Ovary (tissue), 9 donors: ENCODE measurements around the gene DHX57. TPM values are rescaled to one million over a fixed set of nuclear protein-coding genes. Genes with fewer than 3 reads are reported as not detected.

ENCODE experiments used
- DNase-seq, 5 donors: peaks; one replicate each; pipeline ENCODE4 v3.0.0-alpha.2; 2019 to 2020
- H3K27ac ChIP-seq, 2 donors: fragments of 200-600 bp; one replicate each; pipeline versions ENCODE4 v1.5.1 to v1.8.0; 2019 to 2022
- H3K27me3 ChIP-seq: fragments of 200-600 bp; one replicate; pipeline ENCODE4 v1.8.0; 2022
- H3K36me3 ChIP-seq: fragments of 200-600 bp; sonication (generic); one replicate; pipeline ENCODE4 v1.5.1; 2019
- H3K4me1 ChIP-seq: one replicate; pipeline ENCODE4 v1.8.1; 2013; ENCODE audit warnings: mild to moderate bottlenecking, moderate library complexity; ENCODE audit not compliant: insufficient read depth
- H3K4me3 ChIP-seq: fragments of 200-600 bp; sonication (generic); one replicate; pipeline ENCODE4 v1.5.1; 2017
- H3K9me3 ChIP-seq, 2 donors: fragments of 200-600 bp in 1 of 2; sonication (generic) in 1 of 2; one replicate each; pipeline versions ENCODE4 v1.5.1 to v1.8.1; 2013 to 2019; ENCODE audit warnings: mild to moderate bottlenecking in 1 of 2, moderate library complexity in 1 of 2
- CTCF ChIP-seq, 3 donors: fragments of 450-650 bp in 2 of 3; fragments of 200-600 bp in 1 of 3; IDR thresholded peaks; one replicate each; pipeline versions ENCODE4 v1.5.1 to v1.8.0; 2016 to 2022; ENCODE audit warnings: antibody characterized with exemption in 3 of 3, mild to moderate bottlenecking in 1 of 3
- EP300 ChIP-seq: sonication (generic); formaldehyde crosslinking; IDR thresholded peaks from one replicate; pipeline ENCODE4 v1.6.1; 2017; ENCODE audit warnings: antibody characterized with exemption
- POLR2A ChIP-seq: fragments of 450-650 bp; IDR thresholded peaks from one replicate; pipeline ENCODE4 v1.6.1; 2017; ENCODE audit warnings: antibody characterized with exemption, mild to moderate bottlenecking, moderate library complexity
- WGBS, 3 donors: extraction: QIAGEN DNeasy Blood & Tissue Kit in 1 of 3; methylation state at CpG; one replicate each; pipeline versions ENCODE4 v1.1.5 to v1.1.7; 2013 to 2017; 5-methylcytosine and 5-hydroxymethylcytosine counted together
- intact Hi-C, 4 donors: fragments of 100-400 bp; cut with DNase I; formaldehyde crosslinking; loops; one replicate each; pipeline versions ENCODE4 v1.11.0 to v1.15.1; 2022 to 2023
- polyA plus RNA-seq, 2 donors: library from polyadenylated mRNA; stranded (reverse); fragments of 200-250 nt in 1 of 2; fragments of 350-450 nt in 1 of 2; fragmentation: Illumina TruSeq in 1 of 2; extraction: RNeasy Lipid Tissue Mini Kit (QIAGEN cat#74804) in 1 of 2; gene quantifications; one replicate each; pipeline ENCODE4 v1.2.3, GENCODE V29; 2013 to 2014
- total RNA-seq, 7 donors: library from RNA; depleted of rRNA in 2 of 7; stranded (reverse); fragments of >200 nt in 2 of 7; fragmentation: NEBNext Ultra II Directional in 3 of 7; extraction: Animal tissue kit (Norgen Biotek cat#: 25700) in 3 of 7; gene quantifications; one replicate each; pipeline versions ENCODE4 v1.1.0 to v1.2.4, GENCODE V29; 2016 to 2023
- donor health status: DM: no; HTN: no; CAD: no; lungs with moderate emphysema.
- donor health status: DM: no; HTN: no; CAD: no.
- donor health status: Bipolar disorder and iron deficiency.
- donor health status: DM: yes; HTN: yes; CAD: no.
- donor health status: DM: no; HTN: no; CAD: no.
- donor health status: DM: yes; HTN: yes; CAD: no.

The DHX57 gene
- total and polyA plus RNA-seq, 9 donors, result 8.7 to 24.4 (median 16.5) TPM

- WGBS, 3 donors, result 92 to 98% (median 96%) methylated on average over 3 of the region's 3 CpGs
- no peaks in the 10 kb centered on the region for H3K9me3 ChIP-seq
- intact Hi-C loops, result no loop called here
- no peaks in the 10 kb centered on the region for H3K36me3 ChIP-seq
- H3K27me3 ChIP-seq, result no peaks in the 10 kb centered on the region
- H3K4me3 ChIP-seq, result no peak overlapping the region
- no peak overlapping the region for H3K27ac ChIP-seq
- H3K4me1 ChIP-seq, result no peaks in the 10 kb centered on the region
- TF ChIP-seq EP300, result no peak
- no peak for TF ChIP-seq POLR2A
- TF ChIP-seq CTCF (IDR thresholded peaks at IDR 0.05), result no peak
- DNase-seq, result no peak
These were observed 8.8 kb downstream of the DHX57 start for GRCh38 chr2:38866773-38867443.

DNA sequence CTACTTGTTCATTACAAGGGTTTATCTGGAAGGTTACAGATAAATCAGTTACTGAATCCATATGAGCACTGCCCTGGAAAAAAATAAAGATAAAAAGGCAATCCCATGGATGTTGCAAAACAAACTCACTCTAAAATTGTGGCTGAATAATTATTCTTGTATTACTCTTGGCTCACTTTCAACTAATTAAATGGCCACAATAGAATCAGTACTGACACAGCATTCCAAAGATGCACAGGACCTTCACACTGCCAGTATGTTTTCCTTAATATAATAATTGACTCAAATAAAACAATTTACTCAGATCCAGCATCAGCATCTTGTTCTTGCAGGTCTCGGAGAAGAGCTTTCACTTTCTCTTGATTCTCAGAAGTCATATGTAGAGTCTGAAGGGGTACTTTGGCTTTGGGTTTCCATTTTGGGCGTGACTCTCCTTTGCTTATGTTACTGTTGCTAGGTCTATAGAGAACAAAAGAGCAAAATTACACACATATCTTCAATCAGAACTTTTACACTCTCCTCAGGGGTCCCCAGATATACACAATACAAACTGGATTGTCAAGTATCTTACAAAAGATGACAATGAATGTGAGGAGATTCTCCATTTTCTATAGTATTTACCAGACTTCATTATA is 12.6 kb downstream of the DHX57 start:
- H3K36me3 ChIP-seq, result no peaks in the 10 kb centered on the region

GRCh38 chr2:38862476-38862875 is 13.3 kb downstream of the DHX57 start:
- Histone ChIP-seq H3K4me3 (no peak overlapping the region), H3K27me3 (no peaks in the 10 kb centered on the region), H3K27ac (no peak overlapping the region), H3K4me1 (no peaks in the 10 kb centered on the region), H3K36me3 (no peaks in the 10 kb centered on the region), H3K9me3 (no peaks in the 10 kb centered on the region)
- no peak for DNase-seq
- no peak for TF ChIP-seq POLR2A
- TF ChIP-seq EP300, result no peak
- TF ChIP-seq CTCF (IDR thresholded peaks at IDR 0.05), result no peak
- intact Hi-C loops, result no loop called here

More for the DNA sequence above, 12.6 kb downstream of the DHX57 start:
- Histone ChIP-seq H3K27ac (no peak overlapping the region), H3K4me3 (no peak overlapping the region), H3K9me3 (no peaks in the 10 kb centered on the region), H3K4me1 (no peaks in the 10 kb centered on the region), H3K27me3 (no peaks in the 10 kb centered on the region)
- TF ChIP-seq EP300 (no peak), POLR2A (no peak), CTCF (IDR thresholded peaks at IDR 0.05) (no peak)
- no peak for DNase-seq
- intact Hi-C loops, result no loop called here
- 92 to 97% (median 92%) methylated on average over 2 of the region's 2 CpGs for WGBS, 3 donors

DNA sequence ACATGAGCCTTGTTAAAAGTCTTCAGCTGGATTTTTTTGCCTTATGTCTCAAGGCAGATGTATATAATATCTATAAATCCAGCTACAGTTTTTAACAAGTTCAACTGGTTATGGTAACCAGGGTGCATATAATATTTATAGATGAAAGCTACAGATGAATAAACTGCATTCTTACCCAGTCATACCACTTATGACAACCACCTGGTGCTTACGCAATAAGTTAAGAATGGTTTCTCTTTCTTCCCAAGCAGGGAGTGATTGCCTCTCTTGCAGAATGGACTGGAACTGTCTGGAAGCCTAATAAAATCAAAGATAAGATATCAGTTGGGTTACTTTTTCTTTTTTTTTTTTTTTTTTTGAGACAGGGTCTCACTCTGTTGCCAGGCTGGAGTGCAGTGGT is 19.6 kb downstream of the DHX57 start:
- intact Hi-C loops, result no loop called here

More for the DNA sequence above, 19.6 kb downstream of the DHX57 start:
- WGBS, 3 donors, result 95 to 100% (median 97%) methylated on average over 1 of the region's 1 CpG
- no peak overlapping the region for H3K27ac ChIP-seq
- H3K4me3 ChIP-seq, result no peak overlapping the region
- no peaks in the 10 kb centered on the region for H3K4me1 ChIP-seq
- TF ChIP-seq CTCF (IDR thresholded peaks at IDR 0.05) (no peak), POLR2A (no peak), EP300 (no peak)
- DNase-seq, result no peak
- no peaks in the 10 kb centered on the region for H3K27me3 ChIP-seq
- H3K36me3 ChIP-seq, result no peaks in the 10 kb centered on the region
- no peaks in the 10 kb centered on the region for H3K9me3 ChIP-seq
